ENCODE measurements around the gene ME3. TPM values are rescaled to one million over a fixed set of nuclear protein-coding genes. Genes with fewer than 3 reads are reported as not detected.

ME3 gene
- total and polyA plus RNA-seq, 7 experiments from 2014 or later: 0.48 to 13.7 (median 6.4) TPM

- Mint-ChIP-seq H3K36me3 (no peaks in the 10 kb centered on the region), H3K27ac (no peak overlapping the region), H3K4me3 (no peak overlapping the region), H3K4me1 (peaks cover 0 to 5% (median 0%) of the 10 kb centered on the region in 7 donors), H3K9me3 (no peaks in the 10 kb centered on the region), H3K27me3 (peaks cover 0 to 4% (median 0%) of the 10 kb centered on the region in 5 donors)
- CTCF ChIA-PET: no interaction called here
- H3K27ac ChIP-seq (ENCODE audit: low read depth, low read length): no peak overlapping the region
- POLR2A ChIA-PET: no interaction called here
- H3K4me3 ChIP-seq (ENCODE audit: low read length): no peak overlapping the region
- DNase-seq (no peak), ATAC-seq (no peak)
- intact Hi-C loops (cut with micrococcal nuclease): no loop called here
- H3K4me1 ChIP-seq (ENCODE audit: control insufficient read depth in 2 of 2, insufficient read depth in 2 of 2, low read length in 2 of 2): no peaks in the 10 kb centered on the region
- H3K36me3 ChIP-seq (ENCODE audit: control insufficient read depth in 2 of 3, insufficient read depth in 3 of 3, low read length in 3 of 3): no peaks in the 10 kb centered on the region
- no peaks in the 10 kb centered on the region for H3K9me3 ChIP-seq (ENCODE audit: control insufficient read depth in 2 of 3, low read length in 3 of 3)
- no peaks in the 10 kb centered on the region for H3K27me3 ChIP-seq (ENCODE audit: control insufficient read depth in 2 of 2, insufficient read depth in 2 of 2, low read length in 2 of 2)
These were observed 8.5 kb upstream of the ME3 start for GRCh38 chr11:86680716-86681482.

- CTCF ChIA-PET: no interaction called here
- no peaks in the 10 kb centered on the region for H3K9me3 ChIP-seq (ENCODE audit: control insufficient read depth in 2 of 3, low read length in 3 of 3)
- Mint-ChIP-seq H3K4me3 (no peak overlapping the region), H3K36me3 (no peaks in the 10 kb centered on the region), H3K27ac (no peak overlapping the region), H3K4me1 (peaks cover 0 to 5% (median 0%) of the 10 kb centered on the region in 7 donors), H3K9me3 (no peaks in the 10 kb centered on the region), H3K27me3 (peaks cover 0 to 4% (median 0%) of the 10 kb centered on the region in 5 donors)
- H3K27ac ChIP-seq (ENCODE audit: low read depth, low read length): no peak overlapping the region
- no peaks in the 10 kb centered on the region for H3K36me3 ChIP-seq (ENCODE audit: control insufficient read depth in 2 of 3, insufficient read depth in 3 of 3, low read length in 3 of 3)
- POLR2A ChIA-PET: no interaction called here
- intact Hi-C loops (cut with micrococcal nuclease): no loop called here
- no peaks in the 10 kb centered on the region for H3K27me3 ChIP-seq (ENCODE audit: control insufficient read depth in 2 of 2, insufficient read depth in 2 of 2, low read length in 2 of 2)
- H3K4me3 ChIP-seq (ENCODE audit: low read length): no peak overlapping the region
- no peak for DNase-seq
- no peaks in the 10 kb centered on the region for H3K4me1 ChIP-seq (ENCODE audit: control insufficient read depth in 2 of 2, insufficient read depth in 2 of 2, low read length in 2 of 2)
- no peak for ATAC-seq
These were observed 6.4 kb upstream of the ME3 start for GRCh38 chr11:86678823-86679222.

- Histone ChIP-seq H3K9me3 (ENCODE audit: control insufficient read depth in 2 of 3, low read length in 3 of 3) (no peaks in the 10 kb centered on the region), H3K4me1 (ENCODE audit: control insufficient read depth in 2 of 2, insufficient read depth in 2 of 2, low read length in 2 of 2) (no peaks in the 10 kb centered on the region), H3K27ac (ENCODE audit: low read depth, low read length) (no peak overlapping the region), H3K36me3 (ENCODE audit: control insufficient read depth in 2 of 3, insufficient read depth in 3 of 3, low read length in 3 of 3) (no peaks in the 10 kb centered on the region), H3K27me3 (ENCODE audit: control insufficient read depth in 2 of 2, insufficient read depth in 2 of 2, low read length in 2 of 2) (no peaks in the 10 kb centered on the region), H3K4me3 (ENCODE audit: low read length) (no peak overlapping the region)
- H3K27ac Mint-ChIP-seq: no peak overlapping the region
- CTCF ChIA-PET: no interaction called here
- H3K36me3 Mint-ChIP-seq: no peaks in the 10 kb centered on the region
- H3K27me3 Mint-ChIP-seq: peaks cover 0 to 4% (median 0%) of the 10 kb centered on the region in 5 donors
- no peak overlapping the region for H3K4me3 Mint-ChIP-seq
- DNase-seq (no peak), ATAC-seq (no peak)
- no peaks in the 10 kb centered on the region for H3K9me3 Mint-ChIP-seq
- intact Hi-C loops (cut with micrococcal nuclease): no loop called here
- POLR2A ChIA-PET: no interaction called here
- H3K4me1 Mint-ChIP-seq: peaks cover 0 to 6% (median under 1%) of the 10 kb centered on the region in 7 donors
These were observed 5.9 kb upstream of the ME3 start for GRCh38 chr11:86678296-86678695.

GRCh38 chr11:86676533-86677154 is 4.2 kb upstream of the ME3 start:
- no peak for ATAC-seq
- Histone ChIP-seq H3K27ac (ENCODE audit: low read depth, low read length) (no peak overlapping the region), H3K4me3 (ENCODE audit: low read length) (no peak overlapping the region), H3K27me3 (ENCODE audit: control insufficient read depth in 2 of 2, insufficient read depth in 2 of 2, low read length in 2 of 2) (no peaks in the 10 kb centered on the region), H3K36me3 (ENCODE audit: control insufficient read depth in 2 of 3, insufficient read depth in 3 of 3, low read length in 3 of 3) (no peaks in the 10 kb centered on the region), H3K9me3 (ENCODE audit: control insufficient read depth in 2 of 3, low read length in 3 of 3) (no peaks in the 10 kb centered on the region), H3K4me1 (ENCODE audit: control insufficient read depth in 2 of 2, insufficient read depth in 2 of 2, low read length in 2 of 2) (no peaks in the 10 kb centered on the region)
- no peak overlapping the region for H3K4me3 Mint-ChIP-seq
- no peak for DNase-seq
- no peaks in the 10 kb centered on the region for H3K36me3 Mint-ChIP-seq
- ChIA-PET POLR2A (no interaction called here), CTCF (no interaction called here)
- H3K27me3 Mint-ChIP-seq: peaks cover 0 to 8% (median 0%) of the 10 kb centered on the region in 5 donors
- H3K27ac Mint-ChIP-seq: no peak overlapping the region
- H3K4me1 Mint-ChIP-seq: peaks cover 0 to 12% (median 5%) of the 10 kb centered on the region in 7 donors
- H3K9me3 Mint-ChIP-seq: no peaks in the 10 kb centered on the region
- intact Hi-C loops (cut with micrococcal nuclease): no loop called here

GRCh38 chr11:86676010-86676409 is 3.6 kb upstream of the ME3 start:
- H3K27me3 Mint-ChIP-seq: peaks cover 0 to 13% (median 3%) of the 10 kb centered on the region in 5 donors
- H3K9me3 Mint-ChIP-seq: no peaks in the 10 kb centered on the region
- no peak overlapping the region for H3K27ac Mint-ChIP-seq
- ATAC-seq (no peak), DNase-seq (no peak)
- intact Hi-C loops (cut with micrococcal nuclease): no loop called here
- no peak overlapping the region for H3K27ac ChIP-seq (ENCODE audit: low read depth, low read length)
- no peaks in the 10 kb centered on the region for H3K27me3 ChIP-seq (ENCODE audit: control insufficient read depth in 2 of 2, insufficient read depth in 2 of 2, low read length in 2 of 2)
- no peak overlapping the region for H3K4me3 ChIP-seq (ENCODE audit: low read length)
- ChIA-PET CTCF (no interaction called here), POLR2A (no interaction called here)
- H3K4me1 Mint-ChIP-seq: peaks cover 0 to 16% (median 9%) of the 10 kb centered on the region in 7 donors
- H3K4me1 ChIP-seq (ENCODE audit: control insufficient read depth in 2 of 2, insufficient read depth in 2 of 2, low read length in 2 of 2): no peaks in the 10 kb centered on the region
- H3K9me3 ChIP-seq (ENCODE audit: control insufficient read depth in 2 of 3, low read length in 3 of 3): no peaks in the 10 kb centered on the region
- H3K36me3 ChIP-seq (ENCODE audit: control insufficient read depth in 2 of 3, insufficient read depth in 3 of 3, low read length in 3 of 3): no peaks in the 10 kb centered on the region
- H3K4me3 Mint-ChIP-seq: no peak overlapping the region
- no peaks in the 10 kb centered on the region for H3K36me3 Mint-ChIP-seq

- H3K27me3 ChIP-seq (ENCODE audit: control insufficient read depth in 2 of 2, insufficient read depth in 2 of 2, low read length in 2 of 2): no peaks in the 10 kb centered on the region
- intact Hi-C loops (cut with micrococcal nuclease): no loop called here
- H3K4me1 Mint-ChIP-seq: peaks cover 0 to 19% (median 16%) of the 10 kb centered on the region in 7 donors
- no peaks in the 10 kb centered on the region for H3K9me3 Mint-ChIP-seq
- no peak overlapping the region for H3K27ac ChIP-seq (ENCODE audit: low read depth, low read length)
- ATAC-seq (no peak), DNase-seq (no peak)
- H3K36me3 ChIP-seq (ENCODE audit: control insufficient read depth in 2 of 3, insufficient read depth in 3 of 3, low read length in 3 of 3): no peaks in the 10 kb centered on the region
- no peaks in the 10 kb centered on the region for H3K36me3 Mint-ChIP-seq
- CTCF ChIA-PET: no interaction called here
- no peaks in the 10 kb centered on the region for H3K4me1 ChIP-seq (ENCODE audit: control insufficient read depth in 2 of 2, insufficient read depth in 2 of 2, low read length in 2 of 2)
- no peak overlapping the region for H3K27ac Mint-ChIP-seq
- POLR2A ChIA-PET: no interaction called here
- H3K9me3 ChIP-seq (ENCODE audit: control insufficient read depth in 2 of 3, low read length in 3 of 3): no peaks in the 10 kb centered on the region
- no peak overlapping the region for H3K4me3 ChIP-seq (ENCODE audit: low read length)
- H3K27me3 Mint-ChIP-seq: peaks cover 0 to 23% (median 3%) of the 10 kb centered on the region in 5 donors
- H3K4me3 Mint-ChIP-seq: no peak overlapping the region
These were observed 2.6 kb upstream of the ME3 start for GRCh38 chr11:86675017-86675416.

All from naive thymus-derived CD4-positive, alpha-beta T cell (primary cell).